Activated CD4-positive, alpha-beta T cell treated with anti-CD3 and anti-CD28 coated beads, Interleukin-2, amount 10 ng/mL, durations not matched to agents 24 days and 14 days (primary cell): Measurements from ENCODE around the gene CUBN. TPM values are rescaled to one million over a fixed set of nuclear protein-coding genes. Genes with fewer than 3 reads are reported as not detected.
A peak's percentile ranks its signal among the peaks of the same experiment; 100 is the strongest.

Source experiments
- DNase-seq: peaks from one replicate; pipeline ENCODE4 v3.0.0; 2022
- H3K27ac Mint-ChIP-seq: one replicate; pipeline ENCODE4 v1.8.0; 2022; ENCODE audit warnings: mild to moderate bottlenecking, mixed read lengths
- H3K27me3 Mint-ChIP-seq: one replicate; pipeline ENCODE4 v1.8.0; 2022; ENCODE audit warnings: mixed read lengths
- H3K36me3 Mint-ChIP-seq: one replicate; pipeline ENCODE4 v1.8.0; 2022; ENCODE audit warnings: low read depth, mild to moderate bottlenecking, mixed read lengths
- H3K4me1 Mint-ChIP-seq: one replicate; pipeline ENCODE4 v1.8.0; 2021; ENCODE audit warnings: mixed read lengths
- H3K4me3 Mint-ChIP-seq: one replicate; pipeline ENCODE4 v1.8.0; 2022; ENCODE audit warnings: mild to moderate bottlenecking, moderate library complexity, mixed read lengths
- H3K9me3 Mint-ChIP-seq: one replicate; pipeline ENCODE4 v1.8.0; 2021; ENCODE audit warnings: mixed read lengths
- intact Hi-C: fragments of 100-400 bp; cut with micrococcal nuclease; formaldehyde crosslinking; loops from one replicate; pipeline ENCODE4 v1.15.1; 2023
- total RNA-seq: library from RNA; stranded (reverse); gene quantifications from 2 replicates; pipeline ENCODE4 v1.2.3, GENCODE V29; 2022

Gene CUBN
- total RNA-seq, 1 donor from 2014 or later: 0.07 TPM

- H3K9me3 Mint-ChIP-seq: peaks cover 14% of the 10 kb centered on the region
- H3K27me3 Mint-ChIP-seq: no peaks in the 10 kb centered on the region
- H3K4me3 Mint-ChIP-seq: no peak overlapping the region
- intact Hi-C loops: no loop called here
- peaks cover 24% of the 10 kb centered on the region for H3K4me1 Mint-ChIP-seq
- H3K27ac Mint-ChIP-seq: no peak overlapping the region
- peaks cover 44% of the 10 kb centered on the region for H3K36me3 Mint-ChIP-seq
- no peak for DNase-seq
Measured at GRCh38 chr10:16795410-16796073, 334.1 kb downstream of the CUBN start.

DNA sequence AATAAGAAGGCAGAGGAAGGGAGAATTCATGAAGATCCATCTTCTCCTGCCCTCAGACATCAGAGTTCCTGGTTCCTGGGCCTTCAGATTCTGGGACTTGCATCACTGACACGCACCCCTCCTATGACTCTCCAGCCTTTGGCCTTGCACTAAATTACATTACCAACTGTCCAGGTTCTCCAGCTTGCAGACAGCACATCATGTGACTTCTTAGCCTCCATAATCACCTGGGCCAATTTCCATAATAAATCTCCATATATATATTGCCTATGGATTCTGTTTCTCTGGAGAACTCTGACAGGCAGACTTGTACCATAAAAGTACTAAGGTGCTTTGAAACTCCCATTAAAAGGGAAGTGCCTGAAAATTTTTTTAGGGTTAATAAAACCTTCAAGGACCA is 335.6 kb downstream of the CUBN start:
- intact Hi-C loops: no loop called here
- peaks cover 59% of the 10 kb centered on the region for H3K36me3 Mint-ChIP-seq
- no peak for DNase-seq
- H3K27me3 Mint-ChIP-seq: no peaks in the 10 kb centered on the region
- H3K27ac Mint-ChIP-seq: no peak overlapping the region
- H3K9me3 Mint-ChIP-seq: peaks cover 14% of the 10 kb centered on the region
- peaks cover 18% of the 10 kb centered on the region for H3K4me1 Mint-ChIP-seq
- no peak overlapping the region for H3K4me3 Mint-ChIP-seq

DNA sequence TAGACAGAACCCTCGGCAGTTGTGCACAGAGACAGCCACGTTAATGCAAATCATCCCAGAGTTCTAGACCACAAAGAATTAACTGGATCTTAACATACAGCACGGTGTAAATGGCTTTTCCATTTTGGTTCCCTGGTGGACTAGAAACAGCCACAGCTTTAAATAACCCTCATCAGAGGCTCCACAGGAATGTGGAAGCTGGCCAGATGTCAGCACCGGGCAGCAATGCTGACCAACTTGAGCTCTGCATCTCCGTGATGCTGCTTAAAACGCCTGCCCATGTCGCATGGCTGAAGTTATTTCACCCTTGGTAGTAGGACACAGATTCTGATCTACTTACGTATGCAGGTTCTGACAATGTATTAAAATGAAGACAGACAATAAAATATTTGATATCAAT is 336.9 kb downstream of the CUBN start:
- intact Hi-C loops: no loop called here
- no peak overlapping the region for H3K4me3 Mint-ChIP-seq
- H3K27me3 Mint-ChIP-seq: no peaks in the 10 kb centered on the region
- no peak overlapping the region for H3K27ac Mint-ChIP-seq
- no peak for DNase-seq
- peaks cover 63% of the 10 kb centered on the region for H3K36me3 Mint-ChIP-seq
- H3K9me3 Mint-ChIP-seq: peaks cover 9% of the 10 kb centered on the region
- H3K4me1 Mint-ChIP-seq: peaks cover 28% of the 10 kb centered on the region

DNA sequence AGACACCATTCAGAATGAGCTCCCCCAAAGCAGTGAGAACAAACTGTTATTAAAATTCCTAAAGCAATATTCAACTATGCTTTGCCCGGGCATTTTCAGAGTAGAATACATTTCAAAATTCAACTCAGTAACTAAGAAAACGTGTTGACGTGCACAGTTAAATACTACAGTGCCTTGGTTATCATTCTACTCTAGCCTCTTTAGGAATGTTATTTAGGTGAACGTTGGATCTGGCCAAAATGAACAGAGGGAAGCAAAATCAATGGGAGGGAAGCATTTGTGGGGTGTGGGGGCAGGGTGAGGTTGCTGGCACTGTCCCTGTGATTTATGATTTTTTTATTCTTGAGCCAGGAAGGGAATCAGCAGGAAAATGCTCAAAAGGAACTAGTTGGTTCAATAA is 339.8 kb downstream of the CUBN start:
- peaks cover 66% of the 10 kb centered on the region for H3K36me3 Mint-ChIP-seq
- H3K4me3 Mint-ChIP-seq: no peak overlapping the region
- DNase-seq: no peak
- peaks cover 14% of the 10 kb centered on the region for H3K9me3 Mint-ChIP-seq
- peaks cover 28% of the 10 kb centered on the region for H3K4me1 Mint-ChIP-seq
- intact Hi-C loops: no loop called here
- no peaks in the 10 kb centered on the region for H3K27me3 Mint-ChIP-seq
- no peak overlapping the region for H3K27ac Mint-ChIP-seq

- no peak for DNase-seq
- Mint-ChIP-seq H3K27ac (peak overlapping the region; percentile 85), H3K9me3 (peaks cover 18% of the 10 kb centered on the region), H3K27me3 (no peaks in the 10 kb centered on the region), H3K4me3 (no peak overlapping the region), H3K4me1 (peaks cover 31% of the 10 kb centered on the region), H3K36me3 (peaks cover 67% of the 10 kb centered on the region)
- intact Hi-C loops: no loop called here
Measured at GRCh38 chr10:16789261-16789660, 340.4 kb downstream of the CUBN start.

DNA sequence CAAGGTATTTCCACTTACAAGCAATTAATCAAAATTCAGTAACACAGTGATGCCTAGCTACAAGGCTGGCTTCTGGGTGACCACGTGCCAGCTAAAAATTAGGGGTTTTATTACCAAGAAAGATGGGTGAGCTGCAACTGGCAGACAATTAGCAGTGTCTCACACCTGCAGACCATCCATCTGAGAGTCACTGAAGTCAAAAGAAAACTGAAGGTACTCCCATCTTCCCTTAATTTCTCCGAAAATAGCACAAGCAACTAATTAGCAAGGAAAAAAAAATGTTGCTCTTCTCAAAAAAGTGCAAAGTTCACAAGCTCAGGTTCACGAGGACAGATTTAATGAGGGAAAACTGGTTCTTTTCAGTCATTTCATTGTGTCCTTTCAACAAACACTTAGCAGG is 340.8 kb downstream of the CUBN start:
- H3K9me3 Mint-ChIP-seq: peaks cover 18% of the 10 kb centered on the region
- H3K4me1 Mint-ChIP-seq: peaks cover 33% of the 10 kb centered on the region
- no peak overlapping the region for H3K4me3 Mint-ChIP-seq
- intact Hi-C loops: no loop called here
- no peak for DNase-seq
- no peaks in the 10 kb centered on the region for H3K27me3 Mint-ChIP-seq
- peaks cover 66% of the 10 kb centered on the region for H3K36me3 Mint-ChIP-seq
- H3K27ac Mint-ChIP-seq: peak overlapping the region; percentile 85

DNA sequence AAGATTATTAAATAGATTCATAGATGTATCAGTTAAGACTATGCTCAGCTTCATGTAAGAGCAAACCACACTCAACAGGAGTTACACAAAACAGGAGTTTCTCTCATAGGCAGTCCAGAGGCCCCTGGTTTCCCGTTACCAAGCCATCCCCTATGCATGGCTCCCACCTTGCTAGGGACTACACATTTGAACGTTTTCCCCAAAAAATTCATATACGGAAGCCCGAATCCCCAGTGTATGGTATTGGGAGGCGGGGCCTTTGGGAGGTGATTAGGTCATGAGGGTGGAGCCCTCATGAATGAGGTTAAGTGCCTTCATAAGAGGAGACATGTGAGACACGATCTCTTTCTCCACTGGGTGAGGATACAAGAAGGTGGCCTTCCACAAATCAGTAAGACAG is 341.5 kb downstream of the CUBN start:
- peaks cover 33% of the 10 kb centered on the region for H3K4me1 Mint-ChIP-seq
- H3K4me3 Mint-ChIP-seq: peak overlapping the region; percentile 64
- H3K27me3 Mint-ChIP-seq: no peaks in the 10 kb centered on the region
- peak overlapping the region; percentile 85 for H3K27ac Mint-ChIP-seq
- intact Hi-C loops: no loop called here
- peaks cover 13% of the 10 kb centered on the region for H3K9me3 Mint-ChIP-seq
- peak; percentile 59 for DNase-seq
- H3K36me3 Mint-ChIP-seq: peaks cover 59% of the 10 kb centered on the region

DNA sequence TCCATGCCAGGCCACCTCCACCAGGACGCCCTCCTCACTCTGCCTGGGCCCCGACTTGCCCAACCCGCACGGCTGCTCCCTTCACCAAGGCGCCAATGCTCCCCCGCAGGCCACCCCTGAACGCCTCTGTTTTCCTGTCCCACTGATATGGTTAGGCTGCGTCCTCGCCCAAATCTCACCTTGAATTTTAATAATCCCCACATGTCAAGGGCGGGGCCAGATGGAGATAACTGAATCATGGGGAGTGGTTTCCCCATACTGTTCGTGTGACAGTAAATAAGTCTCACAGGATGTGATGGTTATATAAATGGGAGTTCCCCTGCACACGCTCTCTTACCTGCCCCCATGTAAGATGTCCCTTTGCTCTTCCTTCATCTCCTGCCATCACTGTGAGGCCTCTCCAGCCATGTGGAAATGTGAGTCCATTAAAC is 342.2 kb downstream of the CUBN start:
- Mint-ChIP-seq H3K27ac (peak overlapping the region; percentile 85), H3K4me1 (peaks cover 33% of the 10 kb centered on the region), H3K9me3 (peaks cover 12% of the 10 kb centered on the region), H3K27me3 (no peaks in the 10 kb centered on the region), H3K4me3 (peak overlapping the region; percentile 64), H3K36me3 (peaks cover 54% of the 10 kb centered on the region)
- peak; percentile 87 for DNase-seq
- intact Hi-C loops: loop anchor here (1.0 kb wide), 1 partner anchor 30 kb away; the partner anchor contains the start of gene RSU1

DNA sequence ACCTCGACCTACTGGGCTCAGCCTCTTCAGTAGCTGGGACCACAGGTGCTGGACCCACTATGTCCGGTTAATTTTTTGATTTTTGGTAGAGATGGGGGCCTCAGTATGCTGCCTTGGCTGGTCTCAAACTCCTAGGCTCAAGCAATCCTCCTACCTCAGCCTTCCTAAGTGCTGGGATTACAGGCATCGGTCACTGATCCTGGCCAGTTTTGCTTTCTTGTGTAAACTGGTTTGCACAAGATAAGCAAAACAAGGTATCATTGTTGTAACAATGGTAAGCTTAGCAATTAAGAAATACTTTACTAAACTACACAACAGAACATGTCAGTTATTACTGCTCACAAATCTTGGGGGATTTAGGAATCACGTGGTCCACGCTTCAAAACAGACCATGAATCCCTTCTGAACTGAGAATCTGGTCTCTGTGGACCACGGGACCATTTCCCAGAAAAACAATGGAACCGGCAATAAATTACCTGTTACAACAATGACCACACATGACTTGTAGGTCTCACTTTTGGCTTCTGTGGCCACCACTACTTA is 349.2 kb downstream of the CUBN start:
- H3K4me1 Mint-ChIP-seq: peaks cover 27% of the 10 kb centered on the region
- H3K4me3 Mint-ChIP-seq: no peak overlapping the region
- H3K36me3 Mint-ChIP-seq: peaks cover 25% of the 10 kb centered on the region
- DNase-seq: no peak
- peaks cover 7% of the 10 kb centered on the region for H3K9me3 Mint-ChIP-seq
- no peak overlapping the region for H3K27ac Mint-ChIP-seq
- no peaks in the 10 kb centered on the region for H3K27me3 Mint-ChIP-seq
- intact Hi-C loops: no loop called here

DNA sequence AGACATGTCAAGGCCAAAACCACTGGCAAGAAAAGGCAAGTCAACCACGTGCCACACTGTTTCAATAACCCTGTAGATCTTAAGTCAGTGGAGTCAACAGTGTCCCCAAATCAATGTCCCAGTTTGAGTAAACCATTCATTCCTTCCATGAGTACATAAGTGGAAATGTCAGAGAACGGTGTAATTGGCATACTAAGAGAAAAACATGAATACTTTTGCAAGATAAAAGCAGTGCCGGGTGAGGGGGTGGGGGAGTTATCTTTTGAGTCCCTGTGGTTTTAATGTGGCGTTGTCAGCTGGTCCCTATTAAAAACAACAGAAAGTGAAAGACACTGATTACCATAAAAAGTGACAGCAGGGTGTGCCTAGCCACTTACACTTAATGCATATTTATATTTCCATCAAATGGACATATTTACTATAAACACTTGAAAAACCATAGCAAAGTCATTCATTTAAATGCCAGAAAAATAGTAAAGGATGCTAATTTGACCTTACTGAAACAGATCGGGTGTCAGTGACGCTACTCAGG is 350.2 kb downstream of the CUBN start:
- Mint-ChIP-seq H3K27me3 (no peaks in the 10 kb centered on the region), H3K27ac (peak overlapping the region; percentile 85), H3K4me3 (peak overlapping the region; percentile 34), H3K9me3 (peaks cover 2% of the 10 kb centered on the region), H3K4me1 (peaks cover 26% of the 10 kb centered on the region), H3K36me3 (peaks cover 21% of the 10 kb centered on the region)
- intact Hi-C loops: loop anchor here (1.0 to 5.0 kb wide), 5 partner anchors 38 to 662 kb away; partner anchors contain the start of gene RSU1
- DNase-seq: peak; percentile 74

DNA sequence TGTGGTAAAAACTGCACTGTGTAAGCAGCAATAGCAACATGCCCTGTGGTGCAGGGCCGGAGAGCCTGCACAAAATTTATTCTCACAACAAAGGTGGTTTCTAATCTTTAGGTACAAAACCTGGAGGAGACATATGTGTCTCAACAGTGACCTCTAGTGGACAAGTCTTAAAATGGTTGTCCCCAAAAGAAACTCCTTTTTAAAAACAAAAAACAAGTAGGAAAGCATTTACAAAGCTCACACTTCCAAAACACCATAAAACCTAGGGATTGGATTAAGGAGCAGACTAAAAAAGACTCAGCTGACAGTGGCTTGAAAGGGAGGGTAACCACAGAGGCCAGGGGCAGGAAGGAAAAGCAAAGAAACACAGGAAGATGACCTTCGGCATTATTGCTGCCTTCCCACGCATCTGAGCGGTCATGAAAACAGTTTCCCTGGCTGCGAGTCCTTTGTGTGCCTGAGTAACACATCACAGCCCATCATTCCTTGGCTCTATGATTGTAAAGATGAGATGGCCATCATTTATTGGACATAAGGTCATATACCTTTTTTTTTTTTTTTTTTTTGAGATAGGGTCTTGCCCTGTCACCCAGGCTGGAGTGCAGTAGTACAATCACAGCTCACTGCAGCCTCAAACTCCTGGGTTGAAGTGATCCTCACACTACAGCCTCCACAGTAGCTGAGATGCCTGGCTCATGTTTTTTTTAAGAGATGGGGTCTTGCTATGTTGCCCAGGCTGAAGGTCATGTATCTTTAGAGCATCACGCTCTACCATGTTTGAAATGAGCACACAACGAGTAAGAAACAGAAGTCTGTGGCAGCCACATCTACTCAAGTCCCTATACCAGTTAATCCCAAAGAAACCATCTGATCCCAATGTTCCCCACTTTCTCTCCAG is 351.9 kb downstream of the CUBN start:
- H3K27me3 Mint-ChIP-seq: no peaks in the 10 kb centered on the region
- H3K4me1 Mint-ChIP-seq: peaks cover 22% of the 10 kb centered on the region
- peaks cover 18% of the 10 kb centered on the region for H3K36me3 Mint-ChIP-seq
- peak; percentile 74 for DNase-seq
- H3K27ac Mint-ChIP-seq: peak overlapping the region; percentile 62
- H3K4me3 Mint-ChIP-seq: no peak overlapping the region
- intact Hi-C loops: loop anchor here (1.0 to 5.0 kb wide), 3 partner anchors 125 to 875 kb away; no protein-coding TSS in a partner anchor
- H3K9me3 Mint-ChIP-seq: no peaks in the 10 kb centered on the region

DNA sequence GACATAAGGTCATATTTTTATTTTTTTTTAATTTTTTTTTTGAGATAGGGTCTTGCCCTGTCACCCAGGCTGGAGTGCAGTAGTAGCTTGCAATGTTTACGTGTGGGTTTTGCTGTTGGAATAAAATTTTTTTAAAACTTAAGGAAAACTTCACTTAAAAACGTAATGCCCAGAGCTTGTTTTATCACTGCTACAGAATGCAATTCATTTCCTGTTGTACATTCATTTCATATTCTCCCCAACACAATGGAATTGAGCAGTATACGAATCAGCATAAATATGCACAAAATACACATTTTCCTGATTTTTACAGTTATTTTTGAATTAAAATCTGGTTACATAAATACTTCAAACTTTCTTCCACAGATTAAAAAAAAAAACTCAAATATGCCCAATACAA is 352.7 kb downstream of the CUBN start:
- no peaks in the 10 kb centered on the region for H3K9me3 Mint-ChIP-seq
- DNase-seq: no peak
- peaks cover 14% of the 10 kb centered on the region for H3K36me3 Mint-ChIP-seq
- no peak overlapping the region for H3K27ac Mint-ChIP-seq
- H3K27me3 Mint-ChIP-seq: no peaks in the 10 kb centered on the region
- peaks cover 24% of the 10 kb centered on the region for H3K4me1 Mint-ChIP-seq
- intact Hi-C loops: loop anchor here (1.0 to 5.0 kb wide), 3 partner anchors 125 to 875 kb away; no protein-coding TSS in a partner anchor
- H3K4me3 Mint-ChIP-seq: no peak overlapping the region
